Uterus (tissue), 4 donors: ENCODE measurements around the gene ASB8. TPM values are rescaled to one million over a fixed set of nuclear protein-coding genes. Genes with fewer than 3 reads are reported as not detected.
"Not testable (repeated sequence)": the region's sequence is repeated elsewhere in the genome, so short reads cannot be mapped to it uniquely, and the experiment has no call there.

Experiments used
- DNase-seq, 2 donors: peaks; one replicate each; pipeline ENCODE4 v3.0.0-alpha.2; 2019 to 2020
- H3K27ac ChIP-seq, 2 donors: fragments of 200-600 bp; sonication (generic); 1 replicate in 1 of 2; 2 replicates in 1 of 2; pipeline ENCODE4 v1.5.1; 2016 to 2018
- H3K27me3 ChIP-seq, 2 donors: fragments of 200-600 bp; sonication (generic); one replicate each; pipeline ENCODE4 v1.5.1; 2018 to 2019; ENCODE audit warnings: control low read depth in 1 of 2
- H3K36me3 ChIP-seq, 2 donors: fragments of 200-600 bp; sonication (generic); one replicate each; pipeline ENCODE4 v1.5.1; 2019; ENCODE audit warnings: control low read depth in 1 of 2
- H3K4me1 ChIP-seq, 2 donors: fragments of 200-600 bp; sonication (generic); one replicate each; pipeline ENCODE4 v1.5.1; 2018 to 2019; ENCODE audit warnings: control low read depth in 1 of 2
- H3K4me3 ChIP-seq, 2 donors: fragments of 200-600 bp; sonication (generic); 1 replicate in 1 of 2; 2 replicates in 1 of 2; pipeline ENCODE4 v1.5.1; 2018 to 2019; ENCODE audit warnings: mild to moderate bottlenecking in 1 of 2
- H3K9me3 ChIP-seq, 2 donors: fragments of 200-600 bp; sonication (generic); one replicate each; pipeline ENCODE4 v1.5.1; 2019; ENCODE audit warnings: control low read depth in 1 of 2
- POLR2A ChIP-seq, 2 donors: fragments of 450-650 bp; IDR thresholded peaks; one replicate each; pipeline ENCODE4 v1.6.1; 2016; ENCODE audit warnings: antibody characterized with exemption in 2 of 2, mild to moderate bottlenecking in 1 of 2, moderate library complexity in 1 of 2
- intact Hi-C: fragments of 100-400 bp; cut with DNase I; formaldehyde crosslinking; loops from one replicate; pipeline ENCODE4 v1.15.1; 2023; ENCODE audit warnings: low total_unique reads
- total RNA-seq, 4 donors: library from RNA; depleted of rRNA in 3 of 4; stranded (reverse); fragments of >200 nt in 3 of 4; gene quantifications; one replicate each; pipeline versions ENCODE4 v1.1.0 to v1.2.4, GENCODE V29; 2014 to 2023
- TF ChIP-seq, protein P1 (sequence below), 4 experiments: fragments of 200-600 bp in 2 of 4; fragments of 450-650 bp in 2 of 4; sonication (generic) in 2 of 4; IDR thresholded peaks; one replicate each; pipeline ENCODE4 v1.5.1; 2016 to 2019; ENCODE audit warnings: antibody characterized with exemption in 4 of 4, mild to moderate bottlenecking in 2 of 4, moderate library complexity in 1 of 4
- donor health status: DM: yes; HTN: yes; CAD: no.

Gene ASB8
- total RNA-seq, 4 donors from 2014 or later, result 22.3 to 50.9 (median 32.5) TPM

- Histone ChIP-seq H3K27me3 (no peaks in the 10 kb centered on the region), H3K36me3 (no peaks in the 10 kb centered on the region), H3K27ac (peak overlapping the region; percentile 76 to 80), H3K9me3 (no peaks in the 10 kb centered on the region), H3K4me3 (peak overlapping the region; percentile 43 to 73), H3K4me1 (peaks cover 0 to 7% of the 10 kb centered on the region in 2 donors)
- no peak for DNase-seq
- no peak for TF ChIP-seq POLR2A (IDR thresholded peaks at IDR 0.05)
- TF ChIP-seq, protein P1, sequence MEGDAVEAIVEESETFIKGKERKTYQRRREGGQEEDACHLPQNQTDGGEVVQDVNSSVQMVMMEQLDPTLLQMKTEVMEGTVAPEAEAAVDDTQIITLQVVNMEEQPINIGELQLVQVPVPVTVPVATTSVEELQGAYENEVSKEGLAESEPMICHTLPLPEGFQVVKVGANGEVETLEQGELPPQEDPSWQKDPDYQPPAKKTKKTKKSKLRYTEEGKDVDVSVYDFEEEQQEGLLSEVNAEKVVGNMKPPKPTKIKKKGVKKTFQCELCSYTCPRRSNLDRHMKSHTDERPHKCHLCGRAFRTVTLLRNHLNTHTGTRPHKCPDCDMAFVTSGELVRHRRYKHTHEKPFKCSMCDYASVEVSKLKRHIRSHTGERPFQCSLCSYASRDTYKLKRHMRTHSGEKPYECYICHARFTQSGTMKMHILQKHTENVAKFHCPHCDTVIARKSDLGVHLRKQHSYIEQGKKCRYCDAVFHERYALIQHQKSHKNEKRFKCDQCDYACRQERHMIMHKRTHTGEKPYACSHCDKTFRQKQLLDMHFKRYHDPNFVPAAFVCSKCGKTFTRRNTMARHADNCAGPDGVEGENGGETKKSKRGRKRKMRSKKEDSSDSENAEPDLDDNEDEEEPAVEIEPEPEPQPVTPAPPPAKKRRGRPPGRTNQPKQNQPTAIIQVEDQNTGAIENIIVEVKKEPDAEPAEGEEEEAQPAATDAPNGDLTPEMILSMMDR (IDR thresholded peaks at IDR 0.05), result no peak
- intact Hi-C loops, result no loop called here
Observed at GRCh38 chr12:48118284-48118871, 38.9 kb downstream of the ASB8 start.

GRCh38 chr12:48115957-48116356 lies 41.4 kb downstream of the ASB8 start:
- H3K9me3 ChIP-seq, result no peaks in the 10 kb centered on the region
- TF ChIP-seq, protein P1 (IDR thresholded peaks at IDR 0.05), result no peak
- TF ChIP-seq POLR2A (IDR thresholded peaks at IDR 0.05), result no peak
- no peak overlapping the region for H3K4me3 ChIP-seq
- H3K27me3 ChIP-seq, result no peaks in the 10 kb centered on the region
- no peaks in the 10 kb centered on the region for H3K36me3 ChIP-seq
- DNase-seq, result no peak
- intact Hi-C loops, result no loop called here
- H3K27ac ChIP-seq, result no peak overlapping the region
- H3K4me1 ChIP-seq, result peaks cover 0 to 7% of the 10 kb centered on the region in 2 donors

- H3K27me3 ChIP-seq, H3K27ac ChIP-seq, intact Hi-C loops, DNase-seq, H3K36me3 ChIP-seq, H3K4me3 ChIP-seq, H3K4me1 ChIP-seq, H3K9me3 ChIP-seq: not testable (repeated sequence)
Observed at GRCh38 chr12:48111312-48111693, 46.0 kb downstream of the ASB8 start.

DNA sequence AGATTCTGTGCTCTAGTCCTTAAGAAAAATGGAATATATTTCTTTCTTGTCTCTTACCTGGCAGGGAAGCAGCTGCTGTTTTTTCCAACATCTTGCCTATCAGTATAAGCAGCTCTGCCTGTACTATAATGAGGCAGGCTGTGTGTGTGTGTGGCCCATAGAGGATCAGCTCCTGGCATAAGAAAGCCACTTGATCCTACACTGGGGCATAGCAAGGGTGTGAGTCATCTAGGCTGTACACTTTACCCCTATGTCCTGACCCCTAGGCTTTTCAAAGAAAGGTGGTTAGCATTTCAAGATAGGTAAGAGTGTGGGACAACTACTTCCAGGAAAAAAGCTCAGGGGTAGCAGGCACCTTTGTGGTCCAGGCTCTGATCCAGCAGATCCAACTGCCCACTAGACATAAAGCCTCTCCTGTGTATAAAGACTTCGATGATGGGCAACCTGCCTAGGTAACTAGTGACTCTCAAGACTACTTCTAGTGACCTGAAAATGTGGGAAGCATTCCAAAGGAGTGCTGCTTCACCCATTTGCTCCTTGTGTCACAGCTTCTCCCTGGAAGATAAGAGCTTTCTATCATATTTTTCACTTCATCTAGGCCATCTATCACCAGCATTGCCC lies 46.5 kb downstream of the ASB8 start:
- TF ChIP-seq POLR2A (IDR thresholded peaks at IDR 0.05), result no peak
- TF ChIP-seq, protein P1 (IDR thresholded peaks at IDR 0.05), result no peak
- Histone ChIP-seq H3K4me1 (peaks cover 0 to 4% of the 10 kb centered on the region in 2 donors), H3K9me3 (no peaks in the 10 kb centered on the region), H3K27ac (no peak overlapping the region), H3K27me3 (no peaks in the 10 kb centered on the region), H3K4me3 (no peak overlapping the region), H3K36me3 (no peaks in the 10 kb centered on the region)
- intact Hi-C loops, result no loop called here
- DNase-seq, result no peak

DNA sequence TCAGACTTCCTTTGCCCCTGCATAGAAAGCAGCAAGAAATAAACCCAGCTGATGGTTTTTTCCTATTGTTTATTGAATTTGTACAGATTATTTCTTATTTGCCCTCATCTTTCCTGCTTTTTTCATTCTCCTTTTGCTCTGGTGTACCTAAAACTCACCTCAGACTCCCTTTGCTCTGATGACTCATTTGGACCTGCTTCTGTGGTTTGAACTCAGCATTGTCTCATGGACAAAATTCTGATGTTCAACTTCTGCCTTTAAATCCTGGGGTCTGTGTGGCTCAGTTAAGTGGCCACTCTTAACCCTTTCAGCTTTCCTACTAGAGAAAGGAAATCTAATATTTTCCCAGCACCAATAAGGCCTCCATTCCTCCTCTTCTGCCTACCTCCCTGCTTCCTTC lies 47.9 kb downstream of the ASB8 start:
- DNase-seq, result no peak
- Histone ChIP-seq H3K27ac (no peak overlapping the region), H3K36me3 (no peaks in the 10 kb centered on the region), H3K4me3 (no peak overlapping the region), H3K4me1 (peaks cover 4 to 5% of the 10 kb centered on the region in 2 donors), H3K27me3 (no peaks in the 10 kb centered on the region), H3K9me3 (no peaks in the 10 kb centered on the region)
- no peak for TF ChIP-seq POLR2A (IDR thresholded peaks at IDR 0.05)
- TF ChIP-seq, protein P1 (IDR thresholded peaks at IDR 0.05), result no peak
- intact Hi-C loops, result no loop called here
